Osteocyte (in vitro differentiated cells): Measurements from ENCODE around the gene FNDC8. TPM values are rescaled to one million over a fixed set of nuclear protein-coding genes. Genes with fewer than 3 reads are reported as not detected.

Experiments used
- DNase-seq: peaks from one replicate; pipeline ENCODE4 v3.0.0; 2021; ENCODE audit warnings: mixed read lengths; ENCODE audit not compliant: unreplicated experiment; ENCODE audit errors: extremely low spot score
- H3K27ac Mint-ChIP-seq: one replicate; pipeline ENCODE4 v1.8.0; 2021; ENCODE audit warnings: mild to moderate bottlenecking, mixed read lengths; ENCODE audit not compliant: unreplicated experiment
- H3K27me3 Mint-ChIP-seq: one replicate; pipeline ENCODE4 v1.8.0; 2021; ENCODE audit warnings: mixed read lengths; ENCODE audit not compliant: unreplicated experiment
- H3K36me3 Mint-ChIP-seq: one replicate; pipeline ENCODE4 v1.8.0; 2021; ENCODE audit warnings: mixed read lengths; ENCODE audit not compliant: unreplicated experiment
- H3K4me1 Mint-ChIP-seq: one replicate; pipeline ENCODE4 v1.8.0; 2021; ENCODE audit warnings: mixed read lengths; ENCODE audit not compliant: unreplicated experiment
- H3K4me3 Mint-ChIP-seq: one replicate; pipeline ENCODE4 v1.8.0; 2021; ENCODE audit warnings: mild to moderate bottlenecking, moderate library complexity, mixed read lengths; ENCODE audit not compliant: unreplicated experiment
- H3K9me3 Mint-ChIP-seq: one replicate; pipeline ENCODE4 v1.8.0; 2021; ENCODE audit warnings: mixed read lengths; ENCODE audit not compliant: unreplicated experiment
- total RNA-seq: library from RNA; stranded (reverse); gene quantifications from 2 replicates; pipeline ENCODE4 v1.2.1, GENCODE V29; 2021
- TF ChIP-seq, protein P1 (sequence below): fragments of 200-600 bp; sonication (generic); IDR thresholded peaks from 2 replicates; pipeline ENCODE4 v1.5.0; 2021; ENCODE audit warnings: antibody characterized with exemption, mild to moderate bottlenecking, moderate library complexity

The FNDC8 gene
- total RNA-seq, 1 donor from 2014 or later: not detected

GRCh38 chr17:35152421-35153140, 31.2 kb downstream of the FNDC8 start:
- Mint-ChIP-seq H3K4me3 (no peak overlapping the region), H3K9me3 (no peaks in the 10 kb centered on the region), H3K4me1 (no peaks in the 10 kb centered on the region), H3K27ac (no peak overlapping the region), H3K36me3 (no peaks in the 10 kb centered on the region), H3K27me3 (peaks cover 39% of the 10 kb centered on the region)
- TF ChIP-seq, protein P1, sequence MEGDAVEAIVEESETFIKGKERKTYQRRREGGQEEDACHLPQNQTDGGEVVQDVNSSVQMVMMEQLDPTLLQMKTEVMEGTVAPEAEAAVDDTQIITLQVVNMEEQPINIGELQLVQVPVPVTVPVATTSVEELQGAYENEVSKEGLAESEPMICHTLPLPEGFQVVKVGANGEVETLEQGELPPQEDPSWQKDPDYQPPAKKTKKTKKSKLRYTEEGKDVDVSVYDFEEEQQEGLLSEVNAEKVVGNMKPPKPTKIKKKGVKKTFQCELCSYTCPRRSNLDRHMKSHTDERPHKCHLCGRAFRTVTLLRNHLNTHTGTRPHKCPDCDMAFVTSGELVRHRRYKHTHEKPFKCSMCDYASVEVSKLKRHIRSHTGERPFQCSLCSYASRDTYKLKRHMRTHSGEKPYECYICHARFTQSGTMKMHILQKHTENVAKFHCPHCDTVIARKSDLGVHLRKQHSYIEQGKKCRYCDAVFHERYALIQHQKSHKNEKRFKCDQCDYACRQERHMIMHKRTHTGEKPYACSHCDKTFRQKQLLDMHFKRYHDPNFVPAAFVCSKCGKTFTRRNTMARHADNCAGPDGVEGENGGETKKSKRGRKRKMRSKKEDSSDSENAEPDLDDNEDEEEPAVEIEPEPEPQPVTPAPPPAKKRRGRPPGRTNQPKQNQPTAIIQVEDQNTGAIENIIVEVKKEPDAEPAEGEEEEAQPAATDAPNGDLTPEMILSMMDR: no peak
- no peak for DNase-seq

- Mint-ChIP-seq H3K27me3 (peaks cover 40% of the 10 kb centered on the region), H3K4me3 (no peak overlapping the region), H3K36me3 (no peaks in the 10 kb centered on the region), H3K27ac (no peak overlapping the region), H3K4me1 (no peaks in the 10 kb centered on the region), H3K9me3 (no peaks in the 10 kb centered on the region)
- no peak for DNase-seq
- TF ChIP-seq, protein P1: no peak
These were observed 33.1 kb downstream of the FNDC8 start for GRCh38 chr17:35154196-35155165.

DNA sequence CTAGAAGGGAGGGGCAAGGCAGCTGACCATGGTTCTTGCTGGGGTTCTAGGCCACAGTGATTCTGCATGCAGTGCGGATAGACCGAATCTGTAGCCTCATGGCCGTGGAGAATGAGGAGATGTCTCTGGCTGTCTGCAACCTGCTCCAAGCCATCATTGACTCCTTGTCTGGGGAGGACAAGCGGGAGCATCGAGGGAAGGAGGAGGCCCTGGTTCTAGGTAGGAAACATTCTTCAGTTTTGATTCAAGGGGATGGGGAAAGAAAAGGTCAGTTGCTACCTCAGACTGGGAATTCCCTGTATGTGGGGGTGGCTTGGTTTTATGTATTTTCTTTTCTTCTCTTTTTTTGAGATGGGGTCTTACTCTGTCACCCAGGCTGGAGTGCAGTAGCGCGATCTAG, 33.8 kb downstream of the FNDC8 start:
- no peaks in the 10 kb centered on the region for H3K36me3 Mint-ChIP-seq
- H3K9me3 Mint-ChIP-seq: no peaks in the 10 kb centered on the region
- no peaks in the 10 kb centered on the region for H3K4me1 Mint-ChIP-seq
- no peak overlapping the region for H3K27ac Mint-ChIP-seq
- H3K27me3 Mint-ChIP-seq: peaks cover 42% of the 10 kb centered on the region
- no peak for DNase-seq
- TF ChIP-seq, protein P1: no peak
- H3K4me3 Mint-ChIP-seq: no peak overlapping the region

DNA sequence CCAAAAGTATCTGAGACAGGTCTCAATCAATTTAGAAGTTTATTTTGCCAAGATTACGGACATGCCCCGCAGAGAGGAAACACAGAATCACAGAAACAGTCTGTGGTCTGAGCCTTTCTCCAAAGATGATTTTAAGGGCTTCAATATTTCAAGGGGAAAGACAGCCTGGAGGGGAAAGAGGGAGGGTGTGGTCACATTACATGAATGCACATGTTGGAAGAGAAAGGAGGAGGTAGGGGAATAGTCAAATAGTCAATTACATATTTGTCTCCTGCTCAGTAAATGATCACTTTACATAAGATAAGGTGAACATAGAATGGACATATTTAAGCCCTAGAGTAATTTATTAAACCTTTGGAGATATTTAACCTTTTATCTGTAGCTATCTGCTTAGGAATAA, 38.5 kb downstream of the FNDC8 start:
- DNase-seq: no peak
- peaks cover 48% of the 10 kb centered on the region for H3K27me3 Mint-ChIP-seq
- no peaks in the 10 kb centered on the region for H3K4me1 Mint-ChIP-seq
- no peaks in the 10 kb centered on the region for H3K9me3 Mint-ChIP-seq
- no peak overlapping the region for H3K27ac Mint-ChIP-seq
- TF ChIP-seq, protein P1: no peak
- H3K4me3 Mint-ChIP-seq: no peak overlapping the region
- no peaks in the 10 kb centered on the region for H3K36me3 Mint-ChIP-seq
